Vagina (tissue), 2 donors: Measurements from ENCODE around the gene DPP10. TPM values are rescaled to one million over a fixed set of nuclear protein-coding genes. Genes with fewer than 3 reads are reported as not detected.

ENCODE experiments used
- DNase-seq, 2 donors: peaks; one replicate each; pipeline ENCODE4 v3.0.0-alpha.2; 2017; ENCODE audit errors: extremely low spot score in 2 of 2
- H3K27ac ChIP-seq: fragments of 200-600 bp; sonication (generic); one replicate; pipeline ENCODE4 v1.5.1; 2019
- H3K27me3 ChIP-seq: fragments of 200-600 bp; sonication (generic); one replicate; pipeline ENCODE4 v1.5.1; 2019
- H3K36me3 ChIP-seq, 2 donors: fragments of 200-600 bp; sonication (generic); one replicate each; pipeline ENCODE4 v1.5.1; 2017 to 2019
- H3K4me1 ChIP-seq: fragments of 200-600 bp; sonication (generic); one replicate; pipeline ENCODE4 v1.5.1; 2019
- H3K4me3 ChIP-seq, 2 donors: fragments of 200-600 bp; sonication (generic); 1 replicate in 1 of 2; 2 replicates in 1 of 2; pipeline ENCODE4 v1.5.1; 2016 to 2019
- H3K9me3 ChIP-seq: fragments of 200-600 bp; sonication (generic); one replicate; pipeline ENCODE4 v1.5.1; 2019
- POLR2A ChIP-seq, 2 donors: fragments of 450-650 bp; IDR thresholded peaks; one replicate each; pipeline ENCODE4 v1.6.1; 2017; ENCODE audit warnings: antibody characterized with exemption in 2 of 2, mild to moderate bottlenecking in 2 of 2, moderate library complexity in 2 of 2
- POLR2AphosphoS5 ChIP-seq, 2 donors: sonication (generic); formaldehyde crosslinking; IDR thresholded peaks; one replicate each; pipeline ENCODE4 v1.9.0; 2017; ENCODE audit warnings: antibody characterized with exemption in 2 of 2, mild to moderate bottlenecking in 2 of 2, low read depth in 1 of 2; ENCODE audit not compliant: insufficient read depth in 1 of 2
- intact Hi-C: fragments of 100-400 bp; cut with DNase I; formaldehyde crosslinking; loops from one replicate; pipeline ENCODE4 v1.15.1; 2023
- total RNA-seq: library from RNA; depleted of rRNA; stranded (reverse); fragments of >200 nt; gene quantifications from one replicate; pipeline ENCODE4 v1.2.3, GENCODE V29; 2016
- TF ChIP-seq, protein P1 (sequence below), 3 experiments: fragments of 450-650 bp in 2 of 3; fragments of 200-600 bp in 1 of 3; sonication (generic) in 1 of 3; IDR thresholded peaks; one replicate each; pipeline ENCODE4 v1.5.1; 2017 to 2019; ENCODE audit warnings: antibody characterized with exemption in 3 of 3, mild to moderate bottlenecking in 2 of 3, moderate library complexity in 2 of 3

The DPP10 gene
- total RNA-seq, 1 donor from 2014 or later, result not detected

DNA sequence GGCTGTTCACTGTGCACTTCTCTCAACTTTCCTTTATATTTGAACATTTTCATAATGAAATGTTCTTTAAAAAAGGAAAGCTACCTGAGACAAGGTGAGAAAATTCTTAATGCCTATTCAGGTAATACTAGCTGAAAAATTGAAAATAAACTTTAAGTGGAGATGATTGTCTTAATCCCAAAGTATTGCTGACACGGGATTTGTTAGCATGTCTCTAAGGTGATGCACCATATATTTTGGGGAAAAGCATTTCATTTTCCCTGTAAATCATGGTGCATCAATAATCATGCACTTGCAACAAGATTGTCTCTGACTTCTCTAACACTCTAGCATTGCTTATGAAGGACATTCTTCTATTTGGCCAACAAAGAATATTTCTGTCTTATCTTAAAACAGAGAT is 848.0 kb downstream of the DPP10 start:
- Histone ChIP-seq H3K27ac (no peak overlapping the region), H3K36me3 (no peaks in the 10 kb centered on the region), H3K9me3 (no peaks in the 10 kb centered on the region), H3K4me3 (no peak overlapping the region), H3K27me3 (no peaks in the 10 kb centered on the region), H3K4me1 (no peaks in the 10 kb centered on the region)
- intact Hi-C loops, result no loop called here
- no peak for DNase-seq
- TF ChIP-seq, protein P1, sequence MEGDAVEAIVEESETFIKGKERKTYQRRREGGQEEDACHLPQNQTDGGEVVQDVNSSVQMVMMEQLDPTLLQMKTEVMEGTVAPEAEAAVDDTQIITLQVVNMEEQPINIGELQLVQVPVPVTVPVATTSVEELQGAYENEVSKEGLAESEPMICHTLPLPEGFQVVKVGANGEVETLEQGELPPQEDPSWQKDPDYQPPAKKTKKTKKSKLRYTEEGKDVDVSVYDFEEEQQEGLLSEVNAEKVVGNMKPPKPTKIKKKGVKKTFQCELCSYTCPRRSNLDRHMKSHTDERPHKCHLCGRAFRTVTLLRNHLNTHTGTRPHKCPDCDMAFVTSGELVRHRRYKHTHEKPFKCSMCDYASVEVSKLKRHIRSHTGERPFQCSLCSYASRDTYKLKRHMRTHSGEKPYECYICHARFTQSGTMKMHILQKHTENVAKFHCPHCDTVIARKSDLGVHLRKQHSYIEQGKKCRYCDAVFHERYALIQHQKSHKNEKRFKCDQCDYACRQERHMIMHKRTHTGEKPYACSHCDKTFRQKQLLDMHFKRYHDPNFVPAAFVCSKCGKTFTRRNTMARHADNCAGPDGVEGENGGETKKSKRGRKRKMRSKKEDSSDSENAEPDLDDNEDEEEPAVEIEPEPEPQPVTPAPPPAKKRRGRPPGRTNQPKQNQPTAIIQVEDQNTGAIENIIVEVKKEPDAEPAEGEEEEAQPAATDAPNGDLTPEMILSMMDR (IDR thresholded peaks at IDR 0.05), result no peak
- TF ChIP-seq POLR2AphosphoS5 (IDR thresholded peaks at IDR 0.05; ENCODE audit: insufficient read depth in 1 of 2, low read depth in 1 of 2) (no peak), POLR2A (IDR thresholded peaks at IDR 0.05) (no peak)

DNA sequence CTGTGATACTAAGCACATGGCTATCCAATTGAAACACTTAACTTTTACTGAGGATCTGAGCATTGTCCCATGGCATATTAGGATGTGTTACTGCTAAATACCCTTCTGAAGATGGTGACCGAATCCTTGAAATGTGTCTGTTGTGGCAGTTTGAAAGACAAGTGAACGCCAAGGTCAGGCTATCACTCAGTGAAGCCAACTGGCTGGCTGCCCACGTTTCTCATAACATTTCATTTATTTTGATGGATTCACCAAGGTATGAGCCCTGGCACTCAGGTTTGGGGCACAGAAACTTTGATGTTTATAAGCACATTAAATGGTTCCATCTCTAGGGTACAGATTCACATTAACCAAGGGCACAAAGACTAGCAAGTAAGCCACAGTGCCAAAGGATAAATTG is 850.3 kb downstream of the DPP10 start:
- no peaks in the 10 kb centered on the region for H3K27me3 ChIP-seq
- no peak for DNase-seq
- no peaks in the 10 kb centered on the region for H3K4me1 ChIP-seq
- TF ChIP-seq, protein P1 (IDR thresholded peaks at IDR 0.05), result no peak
- TF ChIP-seq POLR2AphosphoS5 (IDR thresholded peaks at IDR 0.05; ENCODE audit: insufficient read depth in 1 of 2, low read depth in 1 of 2) (no peak), POLR2A (IDR thresholded peaks at IDR 0.05) (no peak)
- no peaks in the 10 kb centered on the region for H3K9me3 ChIP-seq
- intact Hi-C loops, result no loop called here
- H3K27ac ChIP-seq, result no peak overlapping the region
- no peak overlapping the region for H3K4me3 ChIP-seq
- no peaks in the 10 kb centered on the region for H3K36me3 ChIP-seq

DNA sequence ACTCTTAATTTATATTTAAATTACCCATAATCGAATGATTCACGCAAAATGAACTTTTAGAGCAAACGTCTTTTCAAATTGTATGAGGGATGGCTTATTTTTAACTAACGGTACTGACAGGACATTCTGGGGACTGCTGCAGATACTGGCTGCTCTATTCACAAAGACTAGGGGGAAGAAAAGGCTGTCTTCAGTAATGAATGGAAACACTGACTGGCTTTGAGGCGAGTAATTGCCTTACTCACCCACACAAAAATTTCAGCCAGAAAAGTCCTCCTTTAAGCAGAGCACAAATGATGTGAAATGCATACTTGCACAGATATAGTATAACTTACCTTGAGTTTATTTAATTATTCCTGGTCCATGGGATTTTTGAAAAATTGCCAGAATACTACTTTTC is 852.6 kb downstream of the DPP10 start:
- H3K4me1 ChIP-seq, result no peaks in the 10 kb centered on the region
- intact Hi-C loops, result no loop called here
- no peak for DNase-seq
- no peaks in the 10 kb centered on the region for H3K9me3 ChIP-seq
- TF ChIP-seq POLR2AphosphoS5 (IDR thresholded peaks at IDR 0.05; ENCODE audit: insufficient read depth in 1 of 2, low read depth in 1 of 2), result no peak
- TF ChIP-seq, protein P1 (IDR thresholded peaks at IDR 0.05), result no peak
- TF ChIP-seq POLR2A (IDR thresholded peaks at IDR 0.05), result no peak
- H3K27ac ChIP-seq, result no peak overlapping the region
- no peak overlapping the region for H3K4me3 ChIP-seq
- no peaks in the 10 kb centered on the region for H3K27me3 ChIP-seq
- H3K36me3 ChIP-seq, result no peaks in the 10 kb centered on the region

DNA sequence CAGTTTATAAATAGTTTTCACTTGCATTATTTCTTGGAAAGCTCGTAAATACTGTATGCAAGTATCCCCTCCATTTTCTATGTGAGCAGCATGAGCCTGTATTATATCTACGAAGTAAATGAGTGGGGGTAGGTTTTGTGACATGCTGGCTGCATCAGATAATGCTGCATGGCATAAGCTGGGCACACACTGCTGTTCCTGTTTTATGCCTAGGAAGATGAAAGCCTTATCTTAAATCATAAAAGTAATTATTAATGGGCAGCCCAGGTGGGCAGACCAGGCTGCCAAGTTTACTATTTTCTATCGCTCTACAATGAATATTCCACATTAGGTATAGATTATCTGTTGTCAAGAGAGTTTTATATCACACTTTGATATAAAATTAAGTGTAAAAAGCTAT is 854.6 kb downstream of the DPP10 start:
- Histone ChIP-seq H3K9me3 (no peaks in the 10 kb centered on the region), H3K27me3 (no peaks in the 10 kb centered on the region), H3K36me3 (no peaks in the 10 kb centered on the region), H3K4me3 (no peak overlapping the region), H3K4me1 (no peaks in the 10 kb centered on the region), H3K27ac (no peak overlapping the region)
- DNase-seq, result no peak
- intact Hi-C loops, result no loop called here
- TF ChIP-seq POLR2A (IDR thresholded peaks at IDR 0.05), result no peak
- TF ChIP-seq POLR2AphosphoS5 (IDR thresholded peaks at IDR 0.05; ENCODE audit: insufficient read depth in 1 of 2, low read depth in 1 of 2), result no peak
- TF ChIP-seq, protein P1 (IDR thresholded peaks at IDR 0.05), result no peak

DNA sequence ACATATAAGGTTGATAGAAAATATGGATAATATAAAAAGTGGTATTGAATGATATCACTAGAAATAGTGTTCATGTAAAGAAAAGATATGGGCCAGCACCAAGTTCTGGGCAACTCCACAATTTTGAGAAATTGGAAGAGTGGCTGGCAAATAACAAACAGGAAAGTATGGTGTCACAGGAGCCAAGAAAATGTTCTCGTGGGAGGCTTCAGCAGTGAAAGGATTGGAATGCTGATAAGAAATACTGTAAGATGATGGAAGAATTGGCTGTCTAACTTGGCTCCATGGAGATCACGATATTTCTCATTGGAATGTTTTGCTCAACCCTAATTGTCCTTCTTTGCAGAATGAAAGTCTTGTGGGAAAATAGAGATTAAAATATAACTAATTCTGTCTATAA is 856.8 kb downstream of the DPP10 start:
- no peak for DNase-seq
- Histone ChIP-seq H3K4me3 (no peak overlapping the region), H3K27ac (no peak overlapping the region), H3K9me3 (no peaks in the 10 kb centered on the region), H3K27me3 (no peaks in the 10 kb centered on the region), H3K36me3 (no peaks in the 10 kb centered on the region), H3K4me1 (no peaks in the 10 kb centered on the region)
- intact Hi-C loops, result no loop called here
- no peak for TF ChIP-seq POLR2AphosphoS5 (IDR thresholded peaks at IDR 0.05; ENCODE audit: insufficient read depth in 1 of 2, low read depth in 1 of 2)
- no peak for TF ChIP-seq POLR2A (IDR thresholded peaks at IDR 0.05)
- TF ChIP-seq, protein P1 (IDR thresholded peaks at IDR 0.05), result no peak
